ENCODE results near the gene ARHGAP31. TPM values are rescaled to one million over a fixed set of nuclear protein-coding genes. Genes with fewer than 3 reads are reported as not detected.
A peak's percentile ranks its signal among the peaks of the same experiment; 100 is the strongest.

ARHGAP31 gene
- total and polyA plus RNA-seq, 10 of the 15 experiments (the other 5 are each of a cell fraction or from before 2014, with no cell fraction given), result 0.97 to 29.8 (median 10.3) TPM

DNA sequence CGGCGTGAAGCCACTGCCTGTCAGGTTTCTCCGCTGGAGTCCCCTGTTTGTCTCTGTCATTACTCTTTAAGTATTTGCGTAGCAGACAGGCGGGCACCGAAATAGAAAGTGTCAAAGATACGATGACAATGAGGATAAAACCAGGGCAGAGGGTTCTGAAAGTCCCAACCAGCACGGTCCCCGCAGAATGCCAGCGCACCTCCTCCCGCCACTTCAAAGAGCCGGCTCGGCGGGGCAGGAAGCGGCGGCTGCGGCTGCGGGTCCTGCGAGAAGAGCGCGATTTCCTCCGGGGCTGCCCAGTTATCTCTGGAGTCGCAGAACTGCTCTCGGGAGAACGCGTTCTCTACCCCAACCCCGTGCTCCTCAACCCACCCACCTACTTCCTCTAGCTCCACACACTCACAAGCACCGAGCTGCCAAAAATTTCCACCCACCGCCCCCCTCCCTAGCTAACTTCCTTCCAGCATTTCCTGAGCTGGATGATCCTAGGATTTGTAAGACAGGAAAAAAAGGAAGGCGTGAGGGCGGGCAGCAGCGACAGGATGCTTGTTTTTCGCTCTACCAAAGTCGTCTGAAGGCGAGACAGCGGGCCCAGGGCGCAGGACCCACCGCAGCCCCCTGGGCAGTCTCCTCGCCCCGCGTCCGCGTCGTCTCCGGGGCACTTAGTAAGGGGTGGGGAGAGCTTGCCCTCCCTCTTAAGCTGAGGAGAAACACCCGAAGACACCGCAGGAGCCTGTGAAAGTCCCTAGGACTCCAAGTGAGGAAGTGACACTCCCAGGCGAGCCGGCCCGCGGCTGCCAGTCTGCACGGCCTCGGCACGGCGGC, at the start of gene ARHGAP31 (continued):
- peak; percentile 89 for TF ChIP-seq EED (IDR thresholded peaks at IDR 0.05; ENCODE audit: low read depth)
- TF ChIP-seq E2F8 (IDR thresholded peaks at IDR 0.05; ENCODE audit: low read depth, partially characterized antibody), result no peak
- TF ChIP-seq, protein P1, sequence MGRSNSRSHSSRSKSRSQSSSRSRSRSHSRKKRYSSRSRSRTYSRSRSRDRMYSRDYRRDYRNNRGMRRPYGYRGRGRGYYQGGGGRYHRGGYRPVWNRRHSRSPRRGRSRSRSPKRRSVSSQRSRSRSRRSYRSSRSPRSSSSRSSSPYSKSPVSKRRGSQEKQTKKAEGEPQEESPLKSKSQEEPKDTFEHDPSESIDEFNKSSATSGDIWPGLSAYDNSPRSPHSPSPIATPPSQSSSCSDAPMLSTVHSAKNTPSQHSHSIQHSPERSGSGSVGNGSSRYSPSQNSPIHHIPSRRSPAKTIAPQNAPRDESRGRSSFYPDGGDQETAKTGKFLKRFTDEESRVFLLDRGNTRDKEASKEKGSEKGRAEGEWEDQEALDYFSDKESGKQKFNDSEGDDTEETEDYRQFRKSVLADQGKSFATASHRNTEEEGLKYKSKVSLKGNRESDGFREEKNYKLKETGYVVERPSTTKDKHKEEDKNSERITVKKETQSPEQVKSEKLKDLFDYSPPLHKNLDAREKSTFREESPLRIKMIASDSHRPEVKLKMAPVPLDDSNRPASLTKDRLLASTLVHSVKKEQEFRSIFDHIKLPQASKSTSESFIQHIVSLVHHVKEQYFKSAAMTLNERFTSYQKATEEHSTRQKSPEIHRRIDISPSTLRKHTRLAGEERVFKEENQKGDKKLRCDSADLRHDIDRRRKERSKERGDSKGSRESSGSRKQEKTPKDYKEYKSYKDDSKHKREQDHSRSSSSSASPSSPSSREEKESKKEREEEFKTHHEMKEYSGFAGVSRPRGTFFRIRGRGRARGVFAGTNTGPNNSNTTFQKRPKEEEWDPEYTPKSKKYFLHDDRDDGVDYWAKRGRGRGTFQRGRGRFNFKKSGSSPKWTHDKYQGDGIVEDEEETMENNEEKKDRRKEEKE (IDR thresholded peaks at IDR 0.05), result no peak
- TF ChIP-seq JUND (IDR thresholded peaks at IDR 0.05; ENCODE audit: low read depth, low read length), result no peak
- TF ChIP-seq CHD4 (IDR thresholded peaks at IDR 0.05), result no peak
- TF ChIP-seq NBN (IDR thresholded peaks at IDR 0.05), result peak; percentile 69
- no peak for TF ChIP-seq ZNF384 (IDR thresholded peaks at IDR 0.05; ENCODE audit: borderline replicate concordance, low read depth, low read length)
- no peak for TF ChIP-seq ZNF24 (IDR thresholded peaks at IDR 0.05)
- TF ChIP-seq, protein P2, sequence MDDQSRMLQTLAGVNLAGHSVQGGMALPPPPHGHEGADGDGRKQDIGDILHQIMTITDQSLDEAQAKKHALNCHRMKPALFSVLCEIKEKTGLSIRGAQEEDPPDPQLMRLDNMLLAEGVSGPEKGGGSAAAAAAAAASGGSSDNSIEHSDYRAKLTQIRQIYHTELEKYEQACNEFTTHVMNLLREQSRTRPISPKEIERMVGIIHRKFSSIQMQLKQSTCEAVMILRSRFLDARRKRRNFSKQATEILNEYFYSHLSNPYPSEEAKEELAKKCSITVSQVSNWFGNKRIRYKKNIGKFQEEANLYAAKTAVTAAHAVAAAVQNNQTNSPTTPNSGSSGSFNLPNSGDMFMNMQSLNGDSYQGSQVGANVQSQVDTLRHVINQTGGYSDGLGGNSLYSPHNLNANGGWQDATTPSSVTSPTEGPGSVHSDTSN (IDR thresholded peaks at IDR 0.05; ENCODE audit: insufficient replicate concordance, low read depth, low read length), result peak; percentile 61
- TF ChIP-seq, protein P3, sequence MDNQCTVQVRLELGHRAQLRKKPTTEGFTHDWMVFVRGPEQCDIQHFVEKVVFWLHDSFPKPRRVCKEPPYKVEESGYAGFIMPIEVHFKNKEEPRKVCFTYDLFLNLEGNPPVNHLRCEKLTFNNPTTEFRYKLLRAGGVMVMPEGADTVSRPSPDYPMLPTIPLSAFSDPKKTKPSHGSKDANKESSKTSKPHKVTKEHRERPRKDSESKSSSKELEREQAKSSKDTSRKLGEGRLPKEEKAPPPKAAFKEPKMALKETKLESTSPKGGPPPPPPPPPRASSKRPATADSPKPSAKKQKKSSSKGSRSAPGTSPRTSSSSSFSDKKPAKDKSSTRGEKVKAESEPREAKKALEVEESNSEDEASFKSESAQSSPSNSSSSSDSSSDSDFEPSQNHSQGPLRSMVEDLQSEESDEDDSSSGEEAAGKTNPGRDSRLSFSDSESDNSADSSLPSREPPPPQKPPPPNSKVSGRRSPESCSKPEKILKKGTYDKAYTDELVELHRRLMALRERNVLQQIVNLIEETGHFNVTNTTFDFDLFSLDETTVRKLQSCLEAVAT (IDR thresholded peaks at IDR 0.05), result peak; percentile 89
- TF ChIP-seq BACH1 (IDR thresholded peaks at IDR 0.05; ENCODE audit: borderline replicate concordance), result 0 out of 2 replicates have a peak, but pooled peaks have one; percentile 56
- TF ChIP-seq SUPT20H (IDR thresholded peaks at IDR 0.05; ENCODE audit: borderline replicate concordance, control insufficient read depth, low read depth, low read length), result no peak
- TF ChIP-seq TBL1XR1 (IDR thresholded peaks at IDR 0.05; ENCODE audit: low read depth, low read length), result 0 out of 2 replicates have a peak, but pooled peaks have one; percentile 23
- TF ChIP-seq GATAD2B (conservative IDR thresholded peaks at IDR 0.05; ENCODE audit: low read depth), result peak; percentile 72; the same call in 1 of the 2 replicates
- peak; percentile 42; the same call in 1 of the 2 replicates for TF ChIP-seq PML (IDR thresholded peaks at IDR 0.05; ENCODE audit: low read length)
- no peak for TF ChIP-seq NRF1 (conservative IDR thresholded peaks at IDR 0.05; ENCODE audit: low read depth, low read length)
- TF ChIP-seq IKZF1 (conservative IDR thresholded peaks at IDR 0.05), result peak; percentile 94
- peak; percentile 37 to 80; a peak in 3 of 4 replicates for TF ChIP-seq BHLHE40 (IDR thresholded peaks at IDR 0.05; ENCODE audit: borderline replicate concordance in 1 of 2, low read depth in 2 of 2, low read length in 1 of 2)
- TF ChIP-seq EZH2 (IDR thresholded peaks at IDR 0.05; ENCODE audit: borderline replicate concordance, control insufficient read depth, low read depth, low read length), result no peak
- TF ChIP-seq MTA2 (IDR thresholded peaks at IDR 0.05; ENCODE audit: low read depth), result peak; percentile 60
